ENCODE results near the gene AP1G1.
A peak's percentile ranks its signal among the peaks of the same experiment; 100 is the strongest.

AP1G1 gene

DNA sequence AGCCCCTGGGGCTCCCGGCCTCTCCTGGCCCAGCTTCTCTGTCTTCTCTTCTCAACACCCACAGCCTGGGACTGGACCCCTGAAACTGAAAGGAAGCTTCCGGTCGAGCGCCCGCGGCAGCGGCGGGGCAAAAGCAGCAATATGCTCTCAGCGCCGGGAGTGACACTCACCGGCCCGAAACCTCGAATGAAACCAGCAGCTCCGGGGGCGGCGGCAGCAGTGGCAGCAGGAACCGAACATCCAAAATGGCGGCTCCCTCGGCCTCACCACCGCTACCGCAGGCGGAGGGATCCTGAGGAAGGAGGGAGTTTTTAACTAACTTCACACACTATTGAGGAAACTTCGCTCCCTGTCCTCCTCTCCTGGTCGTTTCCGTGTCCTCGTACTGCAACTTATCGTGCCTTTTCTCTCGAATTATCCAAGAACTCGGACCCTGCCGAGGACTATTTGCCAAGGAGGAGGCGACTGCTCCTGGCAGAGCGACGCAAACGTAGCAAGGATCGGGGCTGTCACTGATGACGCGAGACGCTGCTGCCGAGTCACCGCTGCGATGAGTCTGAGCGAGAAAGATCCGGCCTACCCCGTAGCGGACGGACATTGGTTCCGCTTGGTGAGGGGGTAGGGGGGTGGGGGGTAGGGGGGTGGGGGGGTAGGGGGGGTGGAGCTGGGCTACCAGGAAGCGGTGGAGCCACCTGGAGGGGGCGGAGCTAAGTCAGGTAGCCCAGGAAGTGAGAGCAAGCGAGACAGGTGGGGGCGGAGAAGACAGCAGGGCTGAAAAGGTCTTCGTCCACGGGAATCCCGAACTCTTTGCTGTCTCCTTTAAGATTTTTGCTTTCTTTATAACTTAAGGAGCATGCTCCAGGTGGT lies at the start of gene AP1G1:
AP1G1 (minus strand) TSS at position 242 of the 867 bp plus-strand sequence. CDS start 19,355 bp downstream, outside the sequence.
- TF ChIP-seq ZNF274 (IDR thresholded peaks at IDR 0.05; ENCODE audit: low read depth, low read length) (no peak), SUZ12 (IDR thresholded peaks at IDR 0.05; ENCODE audit: extremely low read depth, insufficient read depth, insufficient read length) (no peak), YY1 (IDR thresholded peaks at IDR 0.05; ENCODE audit: insufficient read depth, insufficient read length) (peak; percentile 91)
- no peaks in the 10 kb centered on the region for H3K9me3 ChIP-seq (ENCODE audit: insufficient read depth, low read length)

DNA sequence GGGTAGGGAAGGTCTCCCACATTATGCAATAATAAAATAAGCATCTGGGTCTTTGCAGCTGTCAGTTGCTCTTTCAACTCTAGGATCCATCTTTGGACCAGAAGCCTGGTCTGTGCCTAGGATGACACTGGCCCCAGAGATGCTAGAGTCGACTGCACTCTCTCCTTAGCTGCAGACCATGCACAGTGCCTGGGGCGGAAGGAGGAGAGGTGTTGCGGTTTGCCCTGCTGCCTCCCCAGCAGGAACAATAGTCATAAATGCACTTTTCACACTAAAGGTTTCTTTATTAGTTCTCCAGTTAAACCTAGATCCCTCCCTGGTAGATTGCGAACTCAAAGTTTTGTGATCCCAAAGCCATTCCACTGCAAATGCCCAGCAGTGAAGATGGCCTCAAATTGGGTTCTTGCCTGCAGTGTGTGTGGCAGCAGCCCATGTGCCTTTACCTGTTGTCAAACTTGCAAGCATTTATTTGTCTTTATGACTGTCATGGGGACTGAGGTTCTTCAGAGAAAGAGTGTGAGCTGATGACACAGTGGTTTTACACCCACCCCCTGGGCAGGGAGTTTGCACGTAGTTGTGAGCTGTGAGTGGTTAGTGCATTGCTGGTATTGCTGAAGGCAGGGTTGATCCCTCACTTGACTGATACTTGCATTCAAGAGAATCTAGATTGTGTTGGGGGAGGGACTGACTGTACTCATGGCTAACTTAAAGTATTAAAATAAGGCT lies 47.5 kb upstream of the AP1G1 start:
- no peak overlapping the region for H3K9ac ChIP-seq (ENCODE audit: insufficient read length, low read depth)
- H3K9me3 ChIP-seq (ENCODE audit: insufficient read depth, low read length) = no peaks in the 10 kb centered on the region
- peaks cover 81% of the 10 kb centered on the region for H3K36me3 ChIP-seq (ENCODE audit: insufficient read depth, insufficient read length, low read length)
- H3K27me3 ChIP-seq (ENCODE audit: insufficient read depth, insufficient read length) = no peaks in the 10 kb centered on the region
- no peak for DNase-seq (ENCODE audit: low read depth, low spot score)
- TF ChIP-seq YY1 (IDR thresholded peaks at IDR 0.05; ENCODE audit: insufficient read depth, insufficient read length) (no peak), ZNF274 (IDR thresholded peaks at IDR 0.05; ENCODE audit: low read depth, low read length) (no peak), SUZ12 (IDR thresholded peaks at IDR 0.05; ENCODE audit: extremely low read depth, insufficient read depth, insufficient read length) (no peak)
- no peak overlapping the region for H3K4me3 ChIP-seq (ENCODE audit: insufficient read length, low read depth)
- H3K4me1 ChIP-seq (ENCODE audit: insufficient read depth, insufficient read length) = no peaks in the 10 kb centered on the region

More for the DNA sequence above, at the start of gene AP1G1:
- peaks cover 35% of the 10 kb centered on the region for H3K36me3 ChIP-seq (ENCODE audit: insufficient read depth, insufficient read length, low read length)
- DNase-seq (ENCODE audit: low read depth, low spot score) = peak; percentile 98
- H3K27me3 ChIP-seq (ENCODE audit: insufficient read depth, insufficient read length) = no peaks in the 10 kb centered on the region
- peak within 1 kb of the TSS; percentile 96 for H3K9ac ChIP-seq (ENCODE audit: insufficient read length, low read depth)
- no peaks in the 10 kb centered on the region for H3K4me1 ChIP-seq (ENCODE audit: insufficient read depth, insufficient read length)
- H3K4me3 ChIP-seq (ENCODE audit: insufficient read length, low read depth) = peak within 1 kb of the TSS; percentile 95

- Histone ChIP-seq H3K9ac (ENCODE audit: insufficient read length, low read depth) (no peak overlapping the region), H3K4me3 (ENCODE audit: insufficient read length, low read depth) (no peak overlapping the region), H3K27me3 (ENCODE audit: insufficient read depth, insufficient read length) (no peaks in the 10 kb centered on the region), H3K4me1 (ENCODE audit: insufficient read depth, insufficient read length) (no peaks in the 10 kb centered on the region), H3K36me3 (ENCODE audit: insufficient read depth, insufficient read length, low read length) (peaks cover 84% of the 10 kb centered on the region), H3K9me3 (ENCODE audit: insufficient read depth, low read length) (no peaks in the 10 kb centered on the region)
- DNase-seq (ENCODE audit: low read depth, low spot score) = no peak
- no peak for TF ChIP-seq ZNF274 (IDR thresholded peaks at IDR 0.05; ENCODE audit: low read depth, low read length)
- no peak for TF ChIP-seq SUZ12 (IDR thresholded peaks at IDR 0.05; ENCODE audit: extremely low read depth, insufficient read depth, insufficient read length)
- TF ChIP-seq YY1 (IDR thresholded peaks at IDR 0.05; ENCODE audit: insufficient read depth, insufficient read length) = no peak
These were observed 45.8 kb upstream of the AP1G1 start for GRCh38 chr16:71854369-71854948.

GRCh38 chr16:71853413-71853812 lies 44.8 kb upstream of the AP1G1 start:
- peaks cover 91% of the 10 kb centered on the region for H3K36me3 ChIP-seq (ENCODE audit: insufficient read depth, insufficient read length, low read length)
- no peaks in the 10 kb centered on the region for H3K9me3 ChIP-seq (ENCODE audit: insufficient read depth, low read length)
- H3K9ac ChIP-seq (ENCODE audit: insufficient read length, low read depth) = no peak overlapping the region
- DNase-seq (ENCODE audit: low read depth, low spot score) = no peak
- H3K4me1 ChIP-seq (ENCODE audit: insufficient read depth, insufficient read length) = no peaks in the 10 kb centered on the region
- TF ChIP-seq ZNF274 (IDR thresholded peaks at IDR 0.05; ENCODE audit: low read depth, low read length) (no peak), YY1 (IDR thresholded peaks at IDR 0.05; ENCODE audit: insufficient read depth, insufficient read length) (no peak), SUZ12 (IDR thresholded peaks at IDR 0.05; ENCODE audit: extremely low read depth, insufficient read depth, insufficient read length) (no peak)
- H3K27me3 ChIP-seq (ENCODE audit: insufficient read depth, insufficient read length) = no peaks in the 10 kb centered on the region
- H3K4me3 ChIP-seq (ENCODE audit: insufficient read length, low read depth) = no peak overlapping the region

GRCh38 chr16:71852561-71852960 lies 43.9 kb upstream of the AP1G1 start:
- Histone ChIP-seq H3K27me3 (ENCODE audit: insufficient read depth, insufficient read length) (no peaks in the 10 kb centered on the region), H3K9ac (ENCODE audit: insufficient read length, low read depth) (no peak overlapping the region), H3K4me3 (ENCODE audit: insufficient read length, low read depth) (no peak overlapping the region), H3K36me3 (ENCODE audit: insufficient read depth, insufficient read length, low read length) (peaks cover 96% of the 10 kb centered on the region), H3K4me1 (ENCODE audit: insufficient read depth, insufficient read length) (no peaks in the 10 kb centered on the region), H3K9me3 (ENCODE audit: insufficient read depth, low read length) (no peaks in the 10 kb centered on the region)
- DNase-seq (ENCODE audit: low read depth, low spot score) = no peak
- TF ChIP-seq ZNF274 (IDR thresholded peaks at IDR 0.05; ENCODE audit: low read depth, low read length) = no peak
- TF ChIP-seq SUZ12 (IDR thresholded peaks at IDR 0.05; ENCODE audit: extremely low read depth, insufficient read depth, insufficient read length) = no peak
- no peak for TF ChIP-seq YY1 (IDR thresholded peaks at IDR 0.05; ENCODE audit: insufficient read depth, insufficient read length)

DNA sequence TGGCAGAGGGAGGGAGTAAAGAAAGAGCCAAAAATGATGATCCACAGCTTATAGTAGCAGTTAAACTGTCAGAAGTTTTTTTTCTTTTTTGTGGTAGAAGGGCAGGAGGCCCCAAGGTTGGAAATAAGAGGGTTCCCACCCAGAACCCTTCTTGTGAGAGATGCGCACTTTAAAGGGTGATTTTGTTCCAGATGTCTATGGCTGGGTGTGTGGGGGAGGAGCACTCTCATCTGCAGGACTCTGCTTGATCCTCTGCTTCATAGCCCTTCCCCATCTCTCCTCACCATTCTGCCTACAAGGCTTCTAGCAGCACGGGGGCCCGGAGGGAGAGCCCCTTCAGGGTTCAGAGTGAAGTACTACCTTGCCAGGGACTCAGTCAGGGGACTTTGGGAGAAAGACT lies 43.5 kb upstream of the AP1G1 start:
- no peak for DNase-seq (ENCODE audit: low read depth, low spot score)
- Histone ChIP-seq H3K4me1 (ENCODE audit: insufficient read depth, insufficient read length) (no peaks in the 10 kb centered on the region), H3K9ac (ENCODE audit: insufficient read length, low read depth) (no peak overlapping the region), H3K9me3 (ENCODE audit: insufficient read depth, low read length) (no peaks in the 10 kb centered on the region), H3K27me3 (ENCODE audit: insufficient read depth, insufficient read length) (no peaks in the 10 kb centered on the region), H3K36me3 (ENCODE audit: insufficient read depth, insufficient read length, low read length) (peaks cover 92% of the 10 kb centered on the region), H3K4me3 (ENCODE audit: insufficient read length, low read depth) (no peak overlapping the region)
- TF ChIP-seq ZNF274 (IDR thresholded peaks at IDR 0.05; ENCODE audit: low read depth, low read length) (no peak), SUZ12 (IDR thresholded peaks at IDR 0.05; ENCODE audit: extremely low read depth, insufficient read depth, insufficient read length) (no peak), YY1 (IDR thresholded peaks at IDR 0.05; ENCODE audit: insufficient read depth, insufficient read length) (no peak)

All from NT2/D1 (cell line).